VCaP (cell line): ENCODE data around the gene GTF2IRD1.

Experiments
- H3K27ac ChIP-seq: fragments of 450-650 bp; 2 replicates; pipeline ENCODE4 v1.5.1; 2017
- TF ChIP-seq, protein P1 (sequence below): fragments of 450-650 bp; conservative IDR thresholded peaks from 2 replicates; pipeline ENCODE4 v1.5.1; 2017; ENCODE audit warnings: mild to moderate bottlenecking, moderate library complexity

The GTF2IRD1 gene

DNA sequence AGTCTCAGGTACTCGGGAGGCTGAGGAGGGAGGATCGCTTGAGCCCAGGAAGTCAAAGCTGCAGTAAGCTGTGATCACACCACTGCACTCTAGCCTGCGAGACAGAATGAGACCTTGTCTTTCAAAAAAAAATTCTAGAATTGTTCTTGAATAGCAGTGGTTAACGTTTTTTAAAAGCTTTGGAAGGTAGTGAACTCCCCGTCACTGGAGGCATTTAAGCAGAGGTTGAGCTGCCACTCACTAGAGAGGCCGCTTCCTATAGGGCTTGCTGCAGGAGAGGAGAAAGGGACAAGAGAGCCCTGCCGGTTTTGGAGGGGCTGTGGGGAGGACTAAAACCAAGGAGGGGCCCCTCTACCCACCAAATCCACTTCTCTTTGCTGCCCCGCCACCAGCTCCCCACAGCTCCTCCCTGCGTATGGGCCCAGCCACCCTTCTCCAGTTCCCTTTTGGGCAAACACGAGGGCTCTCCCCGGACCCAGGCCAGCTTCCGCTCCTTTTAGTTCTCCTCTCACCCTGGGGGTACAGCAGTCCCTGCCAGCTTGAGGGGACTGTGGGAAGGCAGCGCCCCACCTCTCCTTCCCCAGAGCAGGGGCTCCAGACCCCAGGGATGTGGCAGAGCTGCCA, 116.9 kb downstream of the GTF2IRD1 start:
- TF ChIP-seq, protein P1, sequence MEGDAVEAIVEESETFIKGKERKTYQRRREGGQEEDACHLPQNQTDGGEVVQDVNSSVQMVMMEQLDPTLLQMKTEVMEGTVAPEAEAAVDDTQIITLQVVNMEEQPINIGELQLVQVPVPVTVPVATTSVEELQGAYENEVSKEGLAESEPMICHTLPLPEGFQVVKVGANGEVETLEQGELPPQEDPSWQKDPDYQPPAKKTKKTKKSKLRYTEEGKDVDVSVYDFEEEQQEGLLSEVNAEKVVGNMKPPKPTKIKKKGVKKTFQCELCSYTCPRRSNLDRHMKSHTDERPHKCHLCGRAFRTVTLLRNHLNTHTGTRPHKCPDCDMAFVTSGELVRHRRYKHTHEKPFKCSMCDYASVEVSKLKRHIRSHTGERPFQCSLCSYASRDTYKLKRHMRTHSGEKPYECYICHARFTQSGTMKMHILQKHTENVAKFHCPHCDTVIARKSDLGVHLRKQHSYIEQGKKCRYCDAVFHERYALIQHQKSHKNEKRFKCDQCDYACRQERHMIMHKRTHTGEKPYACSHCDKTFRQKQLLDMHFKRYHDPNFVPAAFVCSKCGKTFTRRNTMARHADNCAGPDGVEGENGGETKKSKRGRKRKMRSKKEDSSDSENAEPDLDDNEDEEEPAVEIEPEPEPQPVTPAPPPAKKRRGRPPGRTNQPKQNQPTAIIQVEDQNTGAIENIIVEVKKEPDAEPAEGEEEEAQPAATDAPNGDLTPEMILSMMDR, result no peak
- H3K27ac ChIP-seq, result no peak overlapping the region

DNA sequence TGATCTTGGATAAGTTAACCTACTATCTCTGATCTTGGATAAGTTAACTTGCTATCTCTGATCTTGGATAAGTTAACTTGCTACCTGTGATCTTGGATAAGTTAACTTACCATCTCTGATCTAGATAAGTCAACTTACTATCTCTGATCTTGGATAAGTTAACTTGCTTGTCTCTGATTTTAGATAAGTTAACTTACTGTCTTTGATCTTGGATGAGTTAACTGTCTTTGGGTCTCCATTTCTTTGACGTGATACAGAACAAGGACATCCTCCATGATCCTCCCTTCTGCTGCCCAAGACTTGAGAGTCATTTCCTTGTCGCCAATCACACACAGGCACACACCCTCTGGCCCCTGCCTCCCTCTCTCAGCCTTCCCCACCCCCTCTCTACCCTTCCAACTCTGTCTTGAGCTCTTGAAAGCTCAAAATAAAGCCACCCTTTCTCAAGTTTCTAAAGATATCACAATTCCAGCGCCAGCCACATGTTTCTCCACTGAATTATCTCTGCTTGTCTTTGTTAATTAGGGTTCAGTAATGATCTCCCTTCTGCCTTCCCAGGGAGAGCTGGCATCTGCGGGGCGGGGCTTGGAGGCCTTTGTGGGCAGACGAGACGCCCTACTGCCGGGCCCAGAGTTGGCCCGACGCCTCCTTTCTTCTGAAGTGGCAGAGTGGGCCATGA, 118.7 kb downstream of the GTF2IRD1 start:
- TF ChIP-seq, protein P1, result no peak
- no peak overlapping the region for H3K27ac ChIP-seq

DNA sequence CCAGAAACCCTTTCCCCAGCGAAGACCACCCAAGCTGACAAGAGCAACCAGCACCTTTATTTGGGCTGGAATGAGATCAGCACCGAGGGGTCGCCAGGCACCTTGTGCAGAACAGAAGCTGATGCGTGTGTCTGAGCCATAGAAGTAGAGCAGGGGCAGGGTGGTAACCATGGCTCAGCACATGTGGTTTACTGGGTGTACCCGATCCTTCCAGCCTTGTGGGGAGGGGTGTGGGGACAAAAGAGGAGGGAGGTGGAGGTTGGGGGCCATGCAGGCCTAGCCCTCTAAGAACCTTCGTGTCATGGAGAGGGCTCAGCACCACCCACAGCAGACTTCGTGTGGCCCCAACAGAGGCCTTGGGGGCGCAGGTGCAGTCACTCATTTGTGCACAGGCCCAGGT, 119.8 kb downstream of the GTF2IRD1 start:
- H3K27ac ChIP-seq, result no peak overlapping the region
- TF ChIP-seq, protein P1, result no peak

DNA sequence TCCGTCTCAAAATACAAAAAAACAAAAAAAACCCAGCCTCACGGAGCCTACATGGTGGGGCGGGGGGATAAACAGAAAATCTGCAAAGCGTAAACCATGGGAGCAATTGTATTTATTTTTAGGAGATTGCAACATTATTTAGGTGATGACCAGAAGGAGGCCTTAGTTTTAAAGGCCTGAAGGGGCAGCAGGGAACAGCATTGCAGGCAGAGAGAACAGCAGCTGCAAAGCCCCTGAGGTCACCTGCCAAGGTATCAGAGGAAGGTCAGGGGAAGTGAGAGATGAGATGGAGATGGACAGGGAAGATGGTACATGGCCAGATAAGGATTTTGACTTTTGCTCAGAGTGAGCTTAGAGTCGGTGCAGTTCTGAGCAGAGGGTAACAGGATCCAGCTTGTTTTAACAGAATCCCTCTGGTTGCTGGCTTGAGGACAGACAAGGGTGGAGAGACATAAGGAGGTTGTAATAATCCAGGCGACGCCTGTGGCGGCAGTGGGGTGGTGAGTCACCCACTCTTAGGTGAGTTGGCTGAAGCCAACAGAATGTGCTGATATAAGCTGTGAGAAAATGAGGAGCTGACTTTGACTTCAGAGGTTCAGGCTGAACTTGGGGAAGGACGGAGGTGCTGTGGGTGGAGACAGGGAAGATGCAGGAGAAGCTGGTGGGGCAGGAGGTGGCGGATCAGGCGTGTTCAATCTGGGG, 121.5 kb downstream of the GTF2IRD1 start:
- H3K27ac ChIP-seq, result no peak overlapping the region

DNA sequence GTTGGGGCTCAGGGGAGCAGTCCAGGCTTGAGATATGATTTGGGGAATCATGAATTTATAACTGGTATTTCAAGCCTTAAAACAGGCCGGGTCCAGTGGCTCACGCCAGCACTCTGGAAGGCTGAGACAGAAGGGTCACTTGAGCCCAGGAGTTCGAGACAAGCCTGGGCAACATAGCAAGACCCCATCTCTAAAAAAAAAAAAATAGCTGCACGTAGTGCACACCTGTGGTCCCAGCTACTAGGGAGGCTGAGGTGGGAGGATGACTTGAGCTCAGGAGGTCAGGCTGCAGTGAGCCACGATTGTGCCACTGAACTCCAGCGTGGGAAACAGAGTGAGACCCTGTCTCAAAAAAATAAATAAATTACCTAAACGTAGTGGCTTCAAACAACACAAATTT, 122.1 kb downstream of the GTF2IRD1 start:
- TF ChIP-seq, protein P1, result no peak
- H3K27ac ChIP-seq, result no peak overlapping the region

More for the DNA sequence above, 121.5 kb downstream of the GTF2IRD1 start:
- TF ChIP-seq, protein P1, result no peak

DNA sequence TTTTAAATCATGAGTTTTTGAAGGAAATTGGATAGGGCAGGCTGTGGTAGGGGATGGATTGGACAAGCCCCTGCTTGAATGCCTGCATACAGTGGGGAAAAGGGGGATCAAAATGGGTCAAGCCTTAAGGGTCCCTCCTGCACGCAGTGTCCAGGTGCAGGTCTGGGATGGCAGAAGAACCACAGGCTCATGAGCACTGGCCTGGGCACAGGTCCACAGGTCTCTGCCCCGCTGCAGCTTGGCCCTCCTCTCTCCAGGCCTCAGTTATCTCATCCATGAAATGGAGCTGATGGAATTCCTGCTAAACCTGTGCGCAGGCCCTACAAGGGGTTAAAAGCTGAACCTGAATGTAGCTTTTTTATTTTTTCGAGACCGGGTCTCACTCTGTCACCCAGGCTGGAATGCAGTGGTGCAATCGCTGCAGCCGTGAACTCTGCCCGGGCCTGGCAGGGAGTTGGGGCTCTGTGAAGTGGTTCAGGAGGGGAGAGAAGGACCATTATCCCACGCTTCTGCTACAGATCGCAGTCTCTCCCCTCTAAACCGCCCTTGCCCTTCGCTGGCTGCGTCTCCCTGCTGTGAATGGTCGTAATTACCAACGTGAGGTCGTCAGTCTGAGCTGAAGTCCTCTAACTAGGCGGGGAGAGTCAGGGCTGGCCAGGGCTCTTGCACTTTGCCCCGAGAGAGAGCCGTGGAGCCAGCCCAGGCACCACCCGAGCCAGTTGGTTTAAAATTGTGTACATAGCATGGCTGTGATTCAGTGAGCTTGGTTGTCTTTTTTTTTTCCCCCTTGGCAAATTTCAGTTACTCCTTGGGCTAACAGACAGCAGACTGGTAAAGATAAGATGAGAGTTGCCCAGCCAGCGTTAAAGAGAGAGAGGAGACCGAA, 126.3 kb downstream of the GTF2IRD1 start:
- H3K27ac ChIP-seq, result no peak overlapping the region
- TF ChIP-seq, protein P1, result no peak

DNA sequence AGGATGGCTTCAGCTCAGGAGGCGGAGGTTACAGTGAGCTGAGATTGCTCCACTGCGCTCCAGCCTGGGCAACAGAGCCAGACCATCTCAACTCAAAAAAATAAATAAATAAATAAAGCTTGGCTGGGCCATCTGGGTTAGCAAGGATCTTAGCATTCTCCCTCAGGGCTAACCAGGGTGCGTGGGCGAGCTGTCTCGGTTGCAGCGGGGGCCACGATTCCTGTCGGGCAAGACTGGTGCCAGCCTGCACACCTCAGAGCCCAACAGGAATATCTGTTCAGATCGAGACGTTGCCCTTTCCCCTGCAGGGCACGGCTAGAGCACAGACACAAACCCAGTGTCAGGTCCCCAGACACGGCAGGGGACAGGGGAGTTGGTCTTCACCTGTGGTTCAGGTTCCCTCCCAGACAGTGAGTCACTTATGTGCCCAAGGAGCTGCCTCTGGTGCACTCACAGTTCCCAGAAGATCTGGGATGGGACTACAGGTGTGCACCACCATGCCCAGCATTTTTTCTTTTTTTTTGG, 128.3 kb downstream of the GTF2IRD1 start:
- TF ChIP-seq, protein P1, result no peak
- no peak overlapping the region for H3K27ac ChIP-seq
